22Rv1 (cell line): ENCODE results near the gene TENT5A.

Experiments
- H3K27ac ChIP-seq: fragments of 450-650 bp; 2 replicates; pipeline ENCODE4 v1.5.1; 2017
- CTCF ChIP-seq: fragments of 450-650 bp; IDR thresholded peaks from 2 replicates; pipeline ENCODE4 v1.5.1; 2017; ENCODE audit warnings: mild to moderate bottlenecking
- ZFX ChIP-seq: fragments of 450-650 bp; IDR thresholded peaks from 2 replicates; pipeline ENCODE4 v1.6.1; 2017; ENCODE audit warnings: antibody characterized with exemption, borderline replicate concordance

Gene TENT5A

DNA sequence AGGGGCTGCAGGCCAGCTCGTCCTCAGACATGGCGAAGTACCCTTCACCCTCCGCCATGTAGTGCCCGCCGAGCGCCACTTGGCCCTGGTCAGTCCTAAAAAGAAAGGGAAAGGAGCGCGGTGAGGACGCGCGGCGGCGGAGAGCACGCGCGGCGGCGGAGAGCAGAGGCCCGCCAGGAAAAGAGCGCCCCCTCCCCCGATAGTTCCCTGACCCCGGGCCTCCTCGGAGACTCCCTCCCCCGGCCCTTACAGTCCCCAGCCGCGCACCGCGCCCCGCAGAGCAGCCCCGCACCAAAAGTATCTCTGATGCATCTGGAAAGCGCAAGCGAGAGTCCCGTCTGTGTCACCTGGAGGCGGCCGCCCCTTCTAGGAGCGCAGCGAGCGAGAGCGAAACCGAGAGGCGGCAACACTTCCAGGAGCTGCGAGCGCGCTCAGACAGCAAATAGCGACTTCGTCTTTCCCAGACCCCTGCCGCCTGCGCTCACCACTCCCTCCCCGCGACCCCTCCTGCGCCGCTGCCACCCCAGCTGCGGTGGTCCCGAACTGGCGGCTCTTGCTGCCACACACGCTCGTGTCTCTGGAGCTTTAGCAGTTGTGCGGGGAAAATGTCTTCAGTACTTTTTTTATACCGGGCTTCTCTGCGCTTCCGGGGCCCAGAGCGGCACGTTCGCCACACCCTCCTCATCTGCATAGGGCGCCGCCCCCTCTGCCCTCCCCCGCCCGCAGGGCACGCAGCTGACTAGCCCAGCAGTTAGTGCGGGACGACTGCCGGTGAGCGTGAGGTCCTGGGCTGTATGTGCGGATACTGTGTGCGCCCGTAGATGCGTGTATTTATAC is at the start of gene TENT5A:
Gene TENT5A (minus strand): TSS at position 598 of the 837 bp plus-strand sequence. CDS start 540 bp downstream, at position 58.
- H3K27ac ChIP-seq: peak within 1 kb of the TSS; percentile 95
- TF ChIP-seq CTCF: peak; percentile 47
- TF ChIP-seq ZFX: no peak

- TF ChIP-seq ZFX (no peak), CTCF (no peak)
- no peak overlapping the region for H3K27ac ChIP-seq
Measured at GRCh38 chr6:81801489-81801888, 49.0 kb upstream of the TENT5A start.

DNA sequence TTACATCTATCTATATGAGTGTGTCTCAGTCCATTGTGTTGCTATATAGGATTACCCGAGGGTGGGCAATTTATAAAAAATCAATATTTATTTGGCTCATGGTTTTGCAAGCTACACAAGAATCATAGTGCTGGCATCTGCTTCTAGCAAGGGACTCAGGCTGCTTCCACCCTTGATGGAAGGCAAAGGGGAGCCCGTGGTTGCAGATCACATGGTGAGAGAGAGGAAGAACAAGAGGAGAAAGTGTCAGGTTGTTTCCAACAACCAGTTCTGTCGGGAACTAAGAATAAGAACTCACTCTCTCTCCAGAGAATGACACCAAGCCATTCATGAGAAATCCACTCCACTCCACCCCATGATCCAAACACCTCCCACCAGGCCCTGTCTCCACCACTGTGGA is 48.2 kb upstream of the TENT5A start:
- H3K27ac ChIP-seq: no peak overlapping the region
- TF ChIP-seq ZFX: no peak
- TF ChIP-seq CTCF: no peak

- no peak overlapping the region for H3K27ac ChIP-seq
- TF ChIP-seq CTCF (no peak), ZFX (no peak)
Measured at GRCh38 chr6:81799323-81799722, 46.8 kb upstream of the TENT5A start.

DNA sequence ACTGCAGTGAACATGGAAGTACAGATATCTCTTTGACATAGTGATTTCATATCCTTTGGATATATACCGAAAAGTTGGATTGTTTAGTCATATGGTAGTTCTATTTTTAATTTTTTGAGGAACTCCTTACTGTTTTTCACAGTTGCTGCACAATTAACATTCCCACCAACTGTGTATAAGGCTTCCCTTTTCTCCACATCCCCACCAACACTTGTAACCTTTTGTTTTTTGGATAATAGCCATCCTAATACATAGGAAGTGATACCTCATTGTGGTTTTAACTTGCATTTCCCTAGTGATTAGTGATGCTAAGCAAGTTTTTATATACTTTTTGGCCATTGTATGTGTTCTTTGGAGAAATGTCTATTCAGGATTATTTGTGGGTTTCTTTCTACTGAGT is 45.1 kb upstream of the TENT5A start:
- no peak for TF ChIP-seq CTCF
- no peak for TF ChIP-seq ZFX

DNA sequence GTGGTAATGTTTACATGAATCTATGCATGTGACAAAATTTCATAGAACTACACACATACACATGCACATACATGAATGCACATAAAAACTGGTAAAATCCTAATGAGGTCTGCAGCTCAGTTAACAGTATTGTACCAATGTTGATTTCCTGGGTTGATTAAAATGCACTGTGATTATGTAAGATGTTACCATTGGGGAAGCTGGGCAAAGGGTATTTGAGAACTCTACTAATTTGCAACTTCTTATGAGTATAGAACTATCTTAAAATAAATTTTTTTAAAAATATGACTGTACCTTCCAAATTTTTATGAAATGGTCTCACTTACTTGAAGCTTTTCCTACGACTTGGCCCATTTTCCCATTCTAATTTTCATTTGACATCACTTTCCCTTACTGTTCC is 43.4 kb upstream of the TENT5A start:
- H3K27ac ChIP-seq: no peak overlapping the region
- no peak for TF ChIP-seq CTCF
- TF ChIP-seq ZFX: no peak

More for the DNA sequence above, 45.1 kb upstream of the TENT5A start:
- no peak overlapping the region for H3K27ac ChIP-seq

DNA sequence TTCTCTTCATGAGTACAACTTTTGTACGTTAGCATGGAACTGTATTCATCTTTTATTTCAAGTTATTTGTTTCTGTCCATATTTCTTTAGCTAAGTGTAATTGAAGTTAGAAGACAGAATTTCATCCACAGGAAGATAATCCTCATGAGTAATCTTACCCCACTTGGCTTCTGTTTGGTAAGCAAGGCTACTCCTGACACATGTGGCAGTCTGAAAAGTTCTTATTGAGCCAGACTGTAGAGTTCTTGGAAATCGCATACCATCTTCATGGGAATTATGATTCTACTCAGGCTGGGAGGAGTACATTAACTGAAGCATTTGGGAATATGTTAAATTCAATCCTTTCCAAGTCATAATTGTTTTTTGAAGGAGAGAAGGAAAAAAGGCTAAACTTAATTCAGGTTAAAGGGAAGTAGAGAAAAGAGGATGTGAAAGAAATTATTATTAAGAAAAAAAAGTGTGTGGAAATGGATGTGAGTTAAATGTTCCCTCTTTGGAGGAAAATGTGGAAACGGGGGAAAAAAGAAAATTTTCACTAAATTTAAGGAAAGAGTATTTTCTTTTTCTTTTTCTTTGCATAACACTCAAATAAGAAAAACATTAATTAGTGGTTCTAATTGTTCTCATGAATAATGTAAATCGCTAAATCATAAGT is 41.5 kb upstream of the TENT5A start:
- TF ChIP-seq CTCF (no peak), ZFX (no peak)
- H3K27ac ChIP-seq: no peak overlapping the region
